Ovary (tissue), 9 donors: Measurements from ENCODE around the gene CTBS. TPM values are rescaled to one million over a fixed set of nuclear protein-coding genes. Genes with fewer than 3 reads are reported as not detected.
"Not testable (repeated sequence)": the region's sequence is repeated elsewhere in the genome, so short reads cannot be mapped to it uniquely, and the experiment has no call there.

Experiments
- DNase-seq, 5 donors: peaks; one replicate each; pipeline ENCODE4 v3.0.0-alpha.2; 2019 to 2020
- H3K27ac ChIP-seq, 2 donors: fragments of 200-600 bp; one replicate each; pipeline versions ENCODE4 v1.5.1 to v1.8.0; 2019 to 2022
- H3K27me3 ChIP-seq: fragments of 200-600 bp; one replicate; pipeline ENCODE4 v1.8.0; 2022
- H3K36me3 ChIP-seq: fragments of 200-600 bp; sonication (generic); one replicate; pipeline ENCODE4 v1.5.1; 2019
- H3K4me1 ChIP-seq: one replicate; pipeline ENCODE4 v1.8.1; 2013; ENCODE audit warnings: mild to moderate bottlenecking, moderate library complexity; ENCODE audit not compliant: insufficient read depth
- H3K4me3 ChIP-seq: fragments of 200-600 bp; sonication (generic); one replicate; pipeline ENCODE4 v1.5.1; 2017
- H3K9me3 ChIP-seq, 2 donors: fragments of 200-600 bp in 1 of 2; sonication (generic) in 1 of 2; one replicate each; pipeline versions ENCODE4 v1.5.1 to v1.8.1; 2013 to 2019; ENCODE audit warnings: mild to moderate bottlenecking in 1 of 2, moderate library complexity in 1 of 2
- EP300 ChIP-seq: sonication (generic); formaldehyde crosslinking; IDR thresholded peaks from one replicate; pipeline ENCODE4 v1.6.1; 2017; ENCODE audit warnings: antibody characterized with exemption
- POLR2A ChIP-seq: fragments of 450-650 bp; IDR thresholded peaks from one replicate; pipeline ENCODE4 v1.6.1; 2017; ENCODE audit warnings: antibody characterized with exemption, mild to moderate bottlenecking, moderate library complexity
- WGBS, 3 donors: extraction: QIAGEN DNeasy Blood & Tissue Kit in 1 of 3; methylation state at CpG; one replicate each; pipeline versions ENCODE4 v1.1.5 to v1.1.7; 2013 to 2017; 5-methylcytosine and 5-hydroxymethylcytosine counted together
- intact Hi-C, 4 donors: fragments of 100-400 bp; cut with DNase I; formaldehyde crosslinking; loops; one replicate each; pipeline versions ENCODE4 v1.11.0 to v1.15.1; 2022 to 2023
- polyA plus RNA-seq, 2 donors: library from polyadenylated mRNA; stranded (reverse); fragments of 200-250 nt in 1 of 2; fragments of 350-450 nt in 1 of 2; fragmentation: Illumina TruSeq in 1 of 2; extraction: RNeasy Lipid Tissue Mini Kit (QIAGEN cat#74804) in 1 of 2; gene quantifications; one replicate each; pipeline ENCODE4 v1.2.3, GENCODE V29; 2013 to 2014
- total RNA-seq, 7 donors: library from RNA; depleted of rRNA in 2 of 7; stranded (reverse); fragments of >200 nt in 2 of 7; fragmentation: NEBNext Ultra II Directional in 3 of 7; extraction: Animal tissue kit (Norgen Biotek cat#: 25700) in 3 of 7; gene quantifications; one replicate each; pipeline versions ENCODE4 v1.1.0 to v1.2.4, GENCODE V29; 2016 to 2023
- TF ChIP-seq, protein P1 (sequence below), 3 donors: fragments of 450-650 bp in 2 of 3; fragments of 200-600 bp in 1 of 3; IDR thresholded peaks; one replicate each; pipeline versions ENCODE4 v1.5.1 to v1.8.0; 2016 to 2022; ENCODE audit warnings: antibody characterized with exemption in 3 of 3, mild to moderate bottlenecking in 1 of 3
- donor health status: DM: no; HTN: no; CAD: no; lungs with moderate emphysema.
- donor health status: DM: no; HTN: no; CAD: no.
- donor health status: Bipolar disorder and iron deficiency.
- donor health status: DM: yes; HTN: yes; CAD: no.
- donor health status: DM: no; HTN: no; CAD: no.
- donor health status: DM: yes; HTN: yes; CAD: no.

CTBS gene
- total and polyA plus RNA-seq, 9 donors: 8.7 to 27.5 (median 11.9) TPM

DNA sequence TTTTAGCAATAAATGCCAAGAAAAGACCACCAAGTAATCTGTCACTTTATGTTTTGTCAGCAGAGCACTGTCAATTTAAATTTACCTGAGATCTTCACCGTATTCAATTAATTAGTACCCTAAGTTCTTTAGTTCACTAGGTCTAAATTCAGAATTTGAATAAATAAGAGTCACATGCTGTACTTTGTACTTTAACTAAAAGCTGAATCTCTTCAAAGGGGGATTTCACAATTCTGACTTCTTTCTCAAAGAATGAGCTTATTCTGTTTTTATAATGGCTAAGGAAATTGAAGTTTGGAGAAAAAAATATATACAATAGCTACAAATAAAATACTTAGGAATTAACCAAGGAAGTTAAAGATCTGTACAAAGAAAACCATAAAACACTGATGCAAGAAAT, 65.7 kb downstream of the CTBS start:
- WGBS, 3 donors: 93 to 100% (median 96%) methylated on average over 1 of the region's 1 CpG
- no peak for TF ChIP-seq POLR2A
- TF ChIP-seq, protein P1, sequence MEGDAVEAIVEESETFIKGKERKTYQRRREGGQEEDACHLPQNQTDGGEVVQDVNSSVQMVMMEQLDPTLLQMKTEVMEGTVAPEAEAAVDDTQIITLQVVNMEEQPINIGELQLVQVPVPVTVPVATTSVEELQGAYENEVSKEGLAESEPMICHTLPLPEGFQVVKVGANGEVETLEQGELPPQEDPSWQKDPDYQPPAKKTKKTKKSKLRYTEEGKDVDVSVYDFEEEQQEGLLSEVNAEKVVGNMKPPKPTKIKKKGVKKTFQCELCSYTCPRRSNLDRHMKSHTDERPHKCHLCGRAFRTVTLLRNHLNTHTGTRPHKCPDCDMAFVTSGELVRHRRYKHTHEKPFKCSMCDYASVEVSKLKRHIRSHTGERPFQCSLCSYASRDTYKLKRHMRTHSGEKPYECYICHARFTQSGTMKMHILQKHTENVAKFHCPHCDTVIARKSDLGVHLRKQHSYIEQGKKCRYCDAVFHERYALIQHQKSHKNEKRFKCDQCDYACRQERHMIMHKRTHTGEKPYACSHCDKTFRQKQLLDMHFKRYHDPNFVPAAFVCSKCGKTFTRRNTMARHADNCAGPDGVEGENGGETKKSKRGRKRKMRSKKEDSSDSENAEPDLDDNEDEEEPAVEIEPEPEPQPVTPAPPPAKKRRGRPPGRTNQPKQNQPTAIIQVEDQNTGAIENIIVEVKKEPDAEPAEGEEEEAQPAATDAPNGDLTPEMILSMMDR (IDR thresholded peaks at IDR 0.05): no peak
- TF ChIP-seq EP300: no peak
- Histone ChIP-seq H3K9me3 (no peaks in the 10 kb centered on the region), H3K4me3 (no peak overlapping the region), H3K27ac (no peak overlapping the region), H3K36me3 (no peaks in the 10 kb centered on the region), H3K27me3 (no peaks in the 10 kb centered on the region), H3K4me1 (peaks cover 1% of the 10 kb centered on the region)
- intact Hi-C loops: loop anchor here in 3 of 4 donors (10.0 kb wide), 2 partner anchors 56 to 66 kb away; partner anchors contain the start of gene CTBS (in 2 of the 3)
- DNase-seq: no peak

DNA sequence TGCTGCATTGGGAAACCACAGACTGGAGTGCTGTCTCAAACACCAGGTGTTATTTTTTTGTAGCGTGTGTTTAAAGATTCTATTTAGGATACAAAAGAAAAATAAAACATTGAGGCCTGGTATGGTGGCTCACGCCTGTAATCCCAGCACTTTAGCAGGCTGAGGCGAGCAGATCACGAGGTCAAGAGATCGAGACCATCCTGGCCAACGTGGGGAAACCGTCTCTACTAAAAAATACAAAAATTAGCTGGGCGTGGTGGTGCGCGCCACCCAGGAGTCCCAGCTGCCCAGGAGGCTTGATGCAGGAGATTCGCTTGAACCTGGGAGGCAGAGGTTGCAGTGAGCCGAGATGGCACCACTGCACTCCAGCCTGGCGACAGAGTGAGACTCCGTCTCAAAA, 66.4 kb downstream of the CTBS start:
- intact Hi-C loops: loop anchor here in 3 of 4 donors (10.0 kb wide), 2 partner anchors 57 to 67 kb away; partner anchors contain the start of gene CTBS (in 2 of the 3)
- not testable (repeated sequence) for H3K36me3 ChIP-seq, H3K4me1 ChIP-seq, H3K4me3 ChIP-seq, DNase-seq, H3K27ac ChIP-seq, H3K9me3 ChIP-seq, H3K27me3 ChIP-seq
- WGBS, 3 donors: 89 to 96% (median 92%) methylated on average over 14 of the region's 14 CpGs

DNA sequence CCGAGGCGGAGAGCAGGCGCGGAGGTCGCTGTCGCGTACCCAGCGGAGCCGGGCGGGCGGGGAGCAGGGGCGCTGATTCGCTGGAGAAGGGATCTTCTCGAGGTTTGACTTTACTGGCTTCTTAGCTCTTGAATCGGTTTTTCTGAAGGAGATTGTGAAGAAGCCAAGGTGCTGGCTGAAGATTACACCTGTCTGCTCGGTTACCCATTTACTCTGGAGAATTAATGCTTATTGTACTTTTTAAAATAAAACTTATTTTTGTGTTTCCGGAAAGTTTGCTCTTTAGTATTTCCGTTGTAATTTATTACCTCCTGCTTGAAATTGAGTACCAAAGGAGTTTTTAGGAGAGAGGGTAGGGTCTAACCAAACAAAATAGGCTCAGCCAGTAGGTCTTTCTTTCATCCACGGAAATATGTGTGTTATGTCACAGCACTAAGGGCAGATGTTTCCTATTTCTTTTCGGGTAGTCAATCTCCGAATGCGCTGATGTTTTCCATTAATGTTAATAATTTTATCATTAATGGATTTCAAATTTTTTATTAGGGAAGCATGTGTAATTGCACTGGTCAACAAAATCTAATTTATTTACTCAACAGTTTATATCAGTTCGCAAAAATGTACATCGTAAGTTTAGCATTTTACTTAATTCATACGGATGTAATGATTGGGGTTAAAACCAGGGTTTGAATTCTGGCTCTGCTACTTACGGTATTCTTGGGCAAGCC, 67.3 kb downstream of the CTBS start:
- Histone ChIP-seq H3K27me3 (no peaks in the 10 kb centered on the region), H3K4me3 (peak overlapping the region; percentile 49), H3K4me1 (peaks cover 1% of the 10 kb centered on the region), H3K36me3 (no peaks in the 10 kb centered on the region), H3K9me3 (no peaks in the 10 kb centered on the region), H3K27ac (peak overlapping the region; percentile 76 to 93)
- intact Hi-C loops: loop anchor here in 3 of 4 donors (10.0 kb wide), 2 partner anchors 58 to 68 kb away; partner anchors contain the start of gene CTBS (in 2 of the 3)
- DNase-seq: no peak
- WGBS, 3 donors: 20 to 22% (median 21%) methylated on average over 26 of the region's 26 CpGs
- TF ChIP-seq EP300 (no peak), POLR2A (no peak)
- TF ChIP-seq, protein P1 (IDR thresholded peaks at IDR 0.05): no peak

DNA sequence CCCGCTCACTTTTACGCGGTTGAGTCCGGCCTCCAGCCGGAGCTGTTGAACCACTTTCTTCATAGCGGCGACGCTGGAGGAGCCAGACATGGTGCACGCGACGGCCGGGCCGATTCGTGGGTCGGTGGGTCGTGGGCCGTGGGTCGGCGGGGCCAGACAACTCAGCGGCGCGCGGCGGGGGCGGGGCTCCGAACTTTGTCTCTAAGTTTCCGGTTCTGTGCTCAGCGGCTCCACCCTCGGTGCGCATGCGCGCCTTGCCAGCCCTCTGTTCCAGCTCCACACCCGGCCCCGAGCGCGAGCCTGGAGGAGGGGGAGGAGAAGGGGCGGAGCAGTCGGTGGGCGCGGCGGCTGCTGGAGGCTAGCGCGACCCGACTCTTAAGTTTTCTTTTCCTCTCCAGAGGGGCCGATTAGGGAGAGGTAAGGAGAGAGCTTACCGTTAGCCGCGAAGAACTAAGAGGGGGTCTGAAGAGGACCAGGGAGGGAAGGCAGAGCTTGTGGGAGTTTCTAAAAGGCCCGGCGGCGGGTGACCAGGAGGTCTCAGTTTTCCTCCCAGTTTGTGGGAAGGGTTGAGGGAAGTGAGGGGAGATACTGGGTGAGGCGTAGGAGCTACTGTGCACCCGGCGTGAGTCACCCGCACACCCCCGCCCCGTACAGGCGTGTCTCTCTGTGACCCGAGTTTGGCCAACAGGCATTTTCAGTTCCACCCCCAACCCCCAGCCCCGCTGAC, 68.1 kb downstream of the CTBS start, which contains the start of the genes GNG5 and SPATA1:
TSS of gene GNG5 (minus strand) at position 580 of the 727 bp plus-strand sequence. CDS start at position 90, 490 bp downstream.
TSS of gene SPATA1 (plus strand) at position 385 of the 727 bp plus-strand sequence. CDS start 9,974 bp downstream, outside the sequence.
- DNase-seq: peak; percentile 98 to 99 (median 98)
- Histone ChIP-seq H3K4me3 (peak within 1 kb of the TSS; percentile 49), H3K36me3 (no peaks in the 10 kb centered on the region), H3K27ac (peak within 1 kb of the TSS; percentile 76 to 93), H3K4me1 (peaks cover 1% of the 10 kb centered on the region), H3K27me3 (no peaks in the 10 kb centered on the region), H3K9me3 (no peaks in the 10 kb centered on the region)
- intact Hi-C loops: loop anchor here in 3 of 4 donors (10.0 kb wide), 2 partner anchors 59 to 69 kb away; partner anchors contain the start of gene CTBS (in 2 of the 3)
- 1 to 2% (median 1%) methylated on average over 55 to 60 of the region's 60 CpGs for WGBS, 3 donors
- TF ChIP-seq, protein P1 (IDR thresholded peaks at IDR 0.05): no peak
- TF ChIP-seq POLR2A: peak; percentile 64
